Measurements from ENCODE around the gene C19orf73.
"Not testable (repeated sequence)": the region's sequence is repeated elsewhere in the genome, so short reads cannot be mapped to it uniquely, and the experiment has no call there.

Gene C19orf73

GRCh38 chr19:49103331-49104085 is 15.4 kb downstream of the C19orf73 start:
- in situ Hi-C loops (cut with MboI; ENCODE audit: low sequenced_read_pairs): no loop called here

GRCh38 chr19:49102303-49102702 is 16.6 kb downstream of the C19orf73 start:
- in situ Hi-C loops (cut with MboI; ENCODE audit: low sequenced_read_pairs): no loop called here

DNA sequence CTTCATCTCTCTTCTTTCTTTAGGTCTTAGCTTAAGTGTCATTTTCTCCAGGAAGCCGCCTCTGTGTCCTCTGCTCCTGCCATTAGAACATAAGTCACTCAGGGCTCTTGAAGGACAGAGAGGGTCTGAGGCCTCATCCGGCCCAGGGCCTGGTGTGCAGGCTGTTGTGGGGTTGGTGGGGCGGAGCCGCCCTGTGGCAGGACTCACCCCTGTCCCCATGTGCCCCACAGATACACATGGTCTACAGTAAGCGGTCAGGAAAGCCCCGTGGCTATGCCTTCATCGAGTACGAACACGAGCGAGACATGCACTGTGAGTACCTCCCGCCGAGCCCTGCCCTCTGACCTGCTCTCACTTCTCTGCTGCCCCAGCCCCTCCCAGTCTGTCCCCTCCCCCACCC is 17.8 kb downstream of the C19orf73 start:
- in situ Hi-C loops (cut with MboI; ENCODE audit: low sequenced_read_pairs): no loop called here

DNA sequence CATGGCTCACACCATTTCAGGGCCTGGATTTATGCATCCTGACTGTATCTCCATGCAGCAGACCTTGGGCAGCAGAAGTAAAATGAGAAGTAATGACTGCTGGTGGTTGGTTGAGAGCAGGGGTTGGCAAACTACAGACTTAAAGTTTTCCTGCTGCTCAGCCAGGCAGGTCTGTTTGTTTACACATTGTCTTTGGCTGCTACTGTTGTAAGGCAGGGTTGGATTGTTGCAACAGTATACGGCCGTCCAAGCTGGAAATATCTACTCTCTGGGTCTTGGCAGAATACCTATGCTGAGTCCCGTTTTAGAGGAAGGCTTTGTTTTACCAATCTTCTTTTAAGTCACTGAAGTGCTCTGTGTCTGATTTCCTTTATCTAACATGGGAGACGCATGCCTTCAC is 20.1 kb downstream of the C19orf73 start:
- in situ Hi-C loops (cut with MboI; ENCODE audit: low sequenced_read_pairs): loop anchor here (5.0 kb wide), 1 partner anchor 104 kb away; no protein-coding TSS in a partner anchor

- in situ Hi-C loops (cut with MboI; ENCODE audit: low sequenced_read_pairs): loop anchor here (5.0 kb wide), 1 partner anchor 105 kb away; no protein-coding TSS in a partner anchor
Observed at GRCh38 chr19:49097453-49098288, 21.3 kb downstream of the C19orf73 start.

DNA sequence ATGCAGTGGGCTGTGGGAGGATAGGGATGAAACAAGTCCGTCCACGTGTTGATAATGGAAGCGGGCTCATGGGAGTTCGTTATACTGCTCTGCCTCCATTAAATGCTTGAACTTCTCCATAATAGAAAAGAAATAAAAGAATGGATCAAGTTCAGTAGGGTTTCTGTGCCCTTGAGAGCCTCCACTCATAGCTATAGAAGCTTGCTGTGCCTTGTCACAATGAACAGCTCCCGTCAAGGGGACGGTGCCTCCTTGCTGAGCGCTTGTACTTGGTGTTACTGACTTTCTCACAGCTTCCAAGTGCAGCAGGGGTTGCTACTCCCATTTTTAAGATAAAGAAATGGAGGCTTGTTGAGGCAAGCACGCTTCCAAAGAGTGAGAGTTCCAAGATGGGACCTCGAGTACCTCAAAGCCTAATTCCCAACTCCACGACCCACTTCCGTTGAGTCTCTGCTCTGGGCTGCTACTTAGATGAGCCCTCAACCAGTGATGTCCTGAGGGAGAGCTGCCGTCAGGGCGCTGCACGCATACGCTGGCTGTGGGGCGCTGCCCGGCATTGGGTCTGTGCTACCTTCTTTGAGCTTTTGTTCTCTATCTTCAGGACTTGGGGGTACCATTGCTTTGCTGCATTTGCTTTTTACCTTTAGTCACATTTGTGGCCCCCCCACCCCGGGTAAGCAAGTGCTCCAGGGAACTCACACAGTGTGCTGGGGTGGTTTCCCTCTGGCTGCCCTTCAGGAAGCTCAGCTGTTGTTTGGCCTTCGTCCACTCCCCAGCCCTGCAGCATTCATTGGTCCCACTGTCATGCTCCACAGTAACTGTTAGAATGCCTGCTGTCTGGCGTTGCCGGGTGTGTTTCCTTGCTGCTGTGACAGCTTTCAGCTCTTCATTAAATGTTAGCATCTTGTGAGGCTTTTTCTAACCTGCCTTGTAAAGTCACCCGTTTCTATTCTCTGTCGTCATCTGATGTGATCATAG is 24.1 kb downstream of the C19orf73 start:
- in situ Hi-C loops (cut with MboI; ENCODE audit: low sequenced_read_pairs): loop anchor here (5.0 kb wide), 1 partner anchor 108 kb away; no protein-coding TSS in a partner anchor

- in situ Hi-C loops (cut with MboI; ENCODE audit: low sequenced_read_pairs): no loop called here
Observed at GRCh38 chr19:49092686-49093085, 26.3 kb downstream of the C19orf73 start.

DNA sequence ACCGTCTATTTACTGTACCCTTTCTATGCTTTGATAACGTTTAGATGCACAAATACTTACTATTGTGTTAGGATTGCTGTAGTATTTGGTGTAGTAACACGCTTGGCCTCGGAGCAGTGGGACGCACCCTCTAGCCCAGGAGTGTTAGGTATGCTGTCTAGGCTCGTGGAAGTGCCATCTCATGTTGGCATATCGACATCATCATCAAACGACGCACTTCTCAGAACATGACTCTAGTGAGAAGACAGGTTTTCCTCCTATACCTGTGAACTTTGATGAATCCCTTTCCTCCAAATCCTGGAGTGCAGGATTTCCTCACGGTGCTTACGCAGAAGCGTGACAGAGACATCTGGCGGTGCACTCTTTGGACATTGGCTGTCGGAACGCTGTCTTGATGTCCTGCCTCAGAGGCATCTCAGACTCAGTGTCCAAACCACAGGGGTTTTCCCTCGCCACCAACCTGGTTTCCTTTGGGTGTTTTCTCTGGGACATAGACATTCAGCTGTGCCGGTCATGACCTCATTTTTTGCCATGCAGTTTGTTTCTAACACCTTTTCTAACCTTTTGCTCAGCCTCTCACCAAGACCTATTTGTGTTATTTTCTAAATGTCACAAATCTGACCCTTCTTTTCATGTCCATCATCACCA is 27.4 kb downstream of the C19orf73 start:
- in situ Hi-C loops (cut with MboI; ENCODE audit: low sequenced_read_pairs): no loop called here

- in situ Hi-C loops (cut with MboI; ENCODE audit: low sequenced_read_pairs): no loop called here
Observed at GRCh38 chr19:49086296-49086695, 32.6 kb downstream of the C19orf73 start.

DNA sequence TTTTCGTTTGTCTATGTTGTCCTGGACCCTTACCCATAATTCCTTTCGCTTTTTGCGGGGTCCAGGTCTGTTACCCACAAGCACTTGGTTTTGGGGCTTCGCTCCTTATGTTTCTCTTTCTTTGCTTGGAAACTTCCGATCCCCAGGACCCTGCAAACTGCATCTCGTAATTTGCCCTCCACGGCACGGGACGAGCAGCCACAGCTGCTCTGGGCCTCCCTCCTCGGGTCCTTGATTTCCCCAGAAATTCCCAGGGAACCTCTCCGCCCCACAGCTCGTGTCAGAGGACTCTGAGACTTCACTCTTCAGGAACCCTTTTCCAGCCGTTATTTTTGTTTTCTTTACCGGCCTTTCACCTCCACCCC is 33.1 kb downstream of the C19orf73 start:
- in situ Hi-C loops (cut with MboI; ENCODE audit: low sequenced_read_pairs): no loop called here

DNA sequence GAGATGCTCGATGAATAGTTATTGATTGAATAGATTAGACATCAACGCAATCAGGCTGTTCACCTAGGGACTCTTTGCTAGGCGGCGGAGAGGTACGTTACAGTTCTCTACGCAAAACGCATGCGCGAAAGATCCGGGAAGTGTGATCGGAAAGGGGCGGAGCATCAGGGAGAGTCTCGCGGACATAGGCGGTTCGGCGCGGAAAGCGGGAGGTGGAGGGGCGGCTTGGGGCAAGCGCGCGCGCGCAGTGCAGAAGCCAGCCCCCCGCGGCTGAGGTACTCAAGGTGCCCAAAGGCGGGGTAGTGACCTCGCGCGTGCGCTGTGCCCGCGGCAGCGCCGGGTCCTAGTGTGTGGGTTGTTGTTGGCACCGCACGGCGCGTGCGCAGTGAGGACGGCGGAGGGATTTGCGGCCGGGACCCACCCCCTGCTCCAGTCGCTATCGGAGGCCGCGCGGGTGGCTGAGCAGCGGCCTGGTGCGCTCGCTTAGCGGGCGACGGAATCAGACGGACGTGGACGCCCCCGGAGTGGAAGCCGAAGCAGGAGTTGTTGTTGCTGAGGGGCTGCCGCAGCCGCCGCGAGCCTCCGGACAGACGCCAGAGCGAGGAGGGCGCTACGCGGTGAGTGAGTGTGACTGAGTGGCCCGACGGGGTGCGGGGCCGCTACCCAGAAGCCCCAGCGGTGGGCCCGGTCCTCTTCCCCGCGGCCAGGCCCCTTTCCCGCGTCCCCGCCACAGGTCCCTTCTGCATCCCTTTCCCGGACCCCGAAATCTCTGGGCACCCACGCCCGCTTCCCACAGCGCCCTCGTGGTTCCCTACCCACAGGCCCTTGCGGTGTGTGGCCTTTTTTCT is 33.7 kb downstream of the C19orf73 start, which contains the start of gene SNRNP70:
Gene SNRNP70 (plus strand): TSS at position 432 of the 848 bp plus-strand sequence. CDS start 964 bp downstream, outside the sequence.
- in situ Hi-C loops (cut with MboI; ENCODE audit: low sequenced_read_pairs): no loop called here

DNA sequence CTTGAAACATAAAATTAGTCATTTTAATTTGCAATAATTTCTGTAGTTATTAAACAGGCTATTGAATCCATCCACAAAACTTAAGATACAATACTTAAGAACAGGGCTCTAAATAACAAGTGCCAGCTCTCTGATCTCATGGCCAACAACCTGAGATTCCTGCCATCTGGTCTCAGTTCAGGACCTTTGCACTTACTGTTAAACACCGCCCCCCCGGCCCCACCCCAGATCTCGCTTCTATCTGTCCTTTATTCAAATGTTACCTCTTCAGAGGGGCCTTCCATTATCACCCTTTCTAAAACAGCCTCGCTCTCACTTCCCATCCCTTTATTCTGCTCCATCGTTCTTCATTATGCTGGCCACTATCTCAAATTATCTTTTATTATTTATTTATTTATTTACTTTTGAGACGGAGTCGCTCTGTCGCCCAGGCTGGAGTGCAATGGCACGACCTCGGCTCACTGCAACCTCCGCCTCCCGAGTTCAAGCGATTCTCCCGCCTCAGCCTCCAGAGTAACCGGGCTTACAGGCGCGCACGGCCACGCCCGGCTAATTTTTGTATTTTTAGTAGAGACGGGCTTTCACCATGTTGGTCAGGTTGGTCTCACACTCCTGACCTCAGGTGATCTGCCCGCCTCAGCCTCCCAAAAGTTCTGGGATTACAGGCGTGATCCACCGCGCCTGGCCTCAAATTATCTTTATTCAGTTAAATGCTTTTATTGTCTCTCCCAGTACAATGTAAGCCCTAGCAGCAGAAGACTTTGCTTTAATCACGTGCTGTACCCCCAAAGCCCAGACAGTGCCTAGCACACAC is 34.5 kb downstream of the C19orf73 start:
- in situ Hi-C loops (cut with MboI; ENCODE audit: low sequenced_read_pairs): no loop called here

DNA sequence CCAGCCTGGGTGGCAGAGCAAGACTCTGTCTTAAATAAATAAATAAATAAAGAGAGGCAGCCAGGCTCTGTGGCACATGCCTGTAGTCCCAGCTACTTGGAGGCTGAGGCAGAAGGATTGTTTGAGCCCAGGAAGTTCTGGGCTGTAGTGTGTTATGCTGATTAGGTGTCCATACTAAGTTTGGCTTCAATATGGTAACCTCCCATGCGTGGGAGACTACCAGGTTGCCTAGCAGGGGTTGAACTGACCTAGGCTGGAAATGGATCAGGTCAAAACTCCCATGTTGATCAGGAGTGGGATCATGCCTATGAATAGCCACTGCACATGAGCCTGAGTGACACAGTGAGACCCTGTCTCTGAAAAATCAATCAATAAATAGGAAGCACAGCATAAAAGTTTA is 37.7 kb downstream of the C19orf73 start:
- in situ Hi-C loops (cut with MboI; ENCODE audit: low sequenced_read_pairs): no loop called here

GRCh38 chr19:49080392-49080791 is 38.6 kb downstream of the C19orf73 start:
- in situ Hi-C loops (cut with MboI; ENCODE audit: low sequenced_read_pairs): no loop called here

GRCh38 chr19:49074869-49075268 is 44.1 kb downstream of the C19orf73 start:
- in situ Hi-C loops (cut with MboI; ENCODE audit: low sequenced_read_pairs): not testable (repeated sequence)

- in situ Hi-C loops (cut with MboI; ENCODE audit: low sequenced_read_pairs): no loop called here
Observed at GRCh38 chr19:49073514-49074378, 45.2 kb downstream of the C19orf73 start.

DNA sequence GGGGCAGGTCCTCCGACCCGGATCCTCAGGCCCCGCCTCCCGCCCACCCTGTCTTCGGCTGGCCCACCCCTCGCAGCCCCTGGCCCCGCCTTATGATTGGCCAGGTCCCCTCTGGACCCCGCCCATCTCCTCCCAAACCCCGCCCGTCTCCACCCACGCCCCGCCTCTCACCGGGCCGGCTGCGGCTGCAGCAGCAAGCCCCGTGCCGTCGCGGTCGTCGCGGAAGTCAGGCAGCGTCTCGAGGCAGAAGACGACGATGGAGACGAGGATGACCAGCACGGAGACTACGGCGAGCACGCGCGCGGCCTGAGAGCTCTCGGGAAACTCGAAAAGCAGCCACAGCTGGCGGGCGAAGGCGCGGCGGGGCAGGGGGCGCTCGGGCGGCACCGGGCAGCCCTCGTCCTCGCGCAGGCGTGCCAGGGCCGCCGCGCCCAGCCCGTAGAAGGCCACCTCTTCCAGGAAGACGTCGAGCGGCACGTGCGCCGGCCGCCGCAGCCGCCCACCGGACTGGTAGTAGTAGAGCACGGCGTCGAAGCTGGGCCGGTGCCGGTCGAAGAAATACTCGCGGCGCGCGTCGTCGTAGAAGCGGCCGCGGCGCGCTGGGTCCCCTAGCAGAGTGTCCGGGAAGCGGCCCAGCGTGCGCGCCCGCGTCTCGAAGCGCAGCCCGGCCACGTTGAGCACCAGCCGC is 46.9 kb downstream of the C19orf73 start:
- in situ Hi-C loops (cut with MboI; ENCODE audit: low sequenced_read_pairs): no loop called here
